Measurements from ENCODE around the gene SEPTIN3.

DNA sequence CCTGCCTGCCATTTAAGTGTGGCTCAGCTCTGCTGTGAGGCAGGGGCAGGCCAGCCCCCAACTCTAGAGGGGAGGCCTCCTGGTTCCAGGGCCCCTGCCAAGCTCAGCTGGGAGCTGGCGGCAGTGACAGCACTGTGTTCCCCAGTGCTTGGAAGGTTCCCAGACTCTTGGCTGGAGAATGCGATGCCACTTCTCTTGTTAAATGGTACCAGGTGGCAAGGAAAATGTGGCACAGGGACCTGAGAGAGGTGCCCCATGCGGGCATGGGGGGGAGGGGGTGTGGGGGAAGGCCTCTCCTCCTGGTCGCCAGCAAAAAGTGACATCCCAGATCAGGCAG, 34.3 kb upstream of the SEPTIN3 start:
- TF ChIP-seq, protein P1, sequence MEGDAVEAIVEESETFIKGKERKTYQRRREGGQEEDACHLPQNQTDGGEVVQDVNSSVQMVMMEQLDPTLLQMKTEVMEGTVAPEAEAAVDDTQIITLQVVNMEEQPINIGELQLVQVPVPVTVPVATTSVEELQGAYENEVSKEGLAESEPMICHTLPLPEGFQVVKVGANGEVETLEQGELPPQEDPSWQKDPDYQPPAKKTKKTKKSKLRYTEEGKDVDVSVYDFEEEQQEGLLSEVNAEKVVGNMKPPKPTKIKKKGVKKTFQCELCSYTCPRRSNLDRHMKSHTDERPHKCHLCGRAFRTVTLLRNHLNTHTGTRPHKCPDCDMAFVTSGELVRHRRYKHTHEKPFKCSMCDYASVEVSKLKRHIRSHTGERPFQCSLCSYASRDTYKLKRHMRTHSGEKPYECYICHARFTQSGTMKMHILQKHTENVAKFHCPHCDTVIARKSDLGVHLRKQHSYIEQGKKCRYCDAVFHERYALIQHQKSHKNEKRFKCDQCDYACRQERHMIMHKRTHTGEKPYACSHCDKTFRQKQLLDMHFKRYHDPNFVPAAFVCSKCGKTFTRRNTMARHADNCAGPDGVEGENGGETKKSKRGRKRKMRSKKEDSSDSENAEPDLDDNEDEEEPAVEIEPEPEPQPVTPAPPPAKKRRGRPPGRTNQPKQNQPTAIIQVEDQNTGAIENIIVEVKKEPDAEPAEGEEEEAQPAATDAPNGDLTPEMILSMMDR (IDR thresholded peaks at IDR 0.05) = no peak
- no peak for TF ChIP-seq POLR2A (IDR thresholded peaks at IDR 0.05)
